Stimulated activated naive B cell treated with anti-CD40 and anti-IgM and Interleukin-4, amounts not matched to agents 10 μg/mL and 1 μg/mL and 100 μg/mL, for 72 hours (primary cell): ENCODE data around the gene TRAF3IP1.
"Not testable (repeated sequence)": the region's sequence is repeated elsewhere in the genome, so short reads cannot be mapped to it uniquely, and the experiment has no call there.

ENCODE experiments used
- ATAC-seq, 2 donors: fragments of 150-1000 bp; cut with Tn5 transposase; replicated peaks; 2 replicates each; pipeline ENCODE4 v1.10.0; 2021; ENCODE audit warnings: moderate library complexity in 1 of 2
- DNase-seq: peaks from one replicate; pipeline ENCODE4 v3.0.0; 2021
- H3K27ac Mint-ChIP-seq: one replicate; pipeline ENCODE4 v1.8.0; 2022; ENCODE audit warnings: mild to moderate bottlenecking, mixed read lengths
- H3K27me3 Mint-ChIP-seq, 2 donors: one replicate each; pipeline ENCODE4 v1.8.0; 2022; ENCODE audit warnings: mixed read lengths in 2 of 2
- H3K36me3 Mint-ChIP-seq, 2 donors: one replicate each; pipeline ENCODE4 v1.8.0; 2022; ENCODE audit warnings: mixed read lengths in 2 of 2, mild to moderate bottlenecking in 1 of 2
- H3K4me1 Mint-ChIP-seq, 2 donors: one replicate each; pipeline ENCODE4 v1.8.0; 2022; ENCODE audit warnings: mixed read lengths in 2 of 2, mild to moderate bottlenecking in 1 of 2
- H3K4me3 Mint-ChIP-seq, 2 donors: one replicate each; pipeline ENCODE4 v1.8.0; 2022; ENCODE audit warnings: mild to moderate bottlenecking in 2 of 2, mixed read lengths in 2 of 2, moderate library complexity in 1 of 2
- H3K9me3 Mint-ChIP-seq, 2 donors: one replicate each; pipeline ENCODE4 v1.8.0; 2022; ENCODE audit warnings: mixed read lengths in 2 of 2, mild to moderate bottlenecking in 1 of 2

Gene TRAF3IP1

GRCh38 chr2:238442257-238442656 is 121.9 kb downstream of the TRAF3IP1 start:
- Mint-ChIP-seq H3K36me3 (peaks cover 49 to 57% of the 10 kb centered on the region in 2 donors), H3K4me1 (peaks cover 14 to 39% of the 10 kb centered on the region in 2 donors)
- H3K4me3 Mint-ChIP-seq, H3K27me3 Mint-ChIP-seq, H3K9me3 Mint-ChIP-seq, H3K27ac Mint-ChIP-seq, ATAC-seq, DNase-seq: not testable (repeated sequence)

GRCh38 chr2:238444242-238444641 is 123.9 kb downstream of the TRAF3IP1 start:
- no peaks in the 10 kb centered on the region for H3K9me3 Mint-ChIP-seq
- DNase-seq, result no peak
- H3K36me3 Mint-ChIP-seq, result peaks cover 50 to 63% of the 10 kb centered on the region in 2 donors
- H3K27ac Mint-ChIP-seq, result no peak overlapping the region
- no peaks in the 10 kb centered on the region for H3K27me3 Mint-ChIP-seq
- no peak overlapping the region for H3K4me3 Mint-ChIP-seq
- ATAC-seq, result no peak
- peaks cover 12 to 35% of the 10 kb centered on the region in 2 donors for H3K4me1 Mint-ChIP-seq

GRCh38 chr2:238445409-238446190 is 125.3 kb downstream of the TRAF3IP1 start:
- H3K27ac Mint-ChIP-seq, result no peak overlapping the region
- H3K36me3 Mint-ChIP-seq, result peaks cover 49 to 68% of the 10 kb centered on the region in 2 donors
- no peak for DNase-seq
- H3K4me3 Mint-ChIP-seq, result no peak overlapping the region
- ATAC-seq, result no peak
- no peaks in the 10 kb centered on the region for H3K27me3 Mint-ChIP-seq
- peaks cover 8 to 26% of the 10 kb centered on the region in 2 donors for H3K4me1 Mint-ChIP-seq
- H3K9me3 Mint-ChIP-seq, result no peaks in the 10 kb centered on the region

GRCh38 chr2:238446371-238446770 is 126.1 kb downstream of the TRAF3IP1 start:
- peaks cover 5 to 18% of the 10 kb centered on the region in 2 donors for H3K4me1 Mint-ChIP-seq
- no peak overlapping the region for H3K4me3 Mint-ChIP-seq
- no peak overlapping the region for H3K27ac Mint-ChIP-seq
- H3K9me3 Mint-ChIP-seq, result no peaks in the 10 kb centered on the region
- DNase-seq (no peak), ATAC-seq (no peak)
- peaks cover 50 to 71% of the 10 kb centered on the region in 2 donors for H3K36me3 Mint-ChIP-seq
- no peaks in the 10 kb centered on the region for H3K27me3 Mint-ChIP-seq

GRCh38 chr2:238448031-238448955 is 128.0 kb downstream of the TRAF3IP1 start:
- H3K9me3 Mint-ChIP-seq, result no peaks in the 10 kb centered on the region
- DNase-seq (no peak), ATAC-seq (no peak)
- peaks cover 60 to 77% of the 10 kb centered on the region in 2 donors for H3K36me3 Mint-ChIP-seq
- peaks cover 2 to 5% of the 10 kb centered on the region in 2 donors for H3K4me1 Mint-ChIP-seq
- H3K27ac Mint-ChIP-seq, result peak overlapping the region; percentile 42
- H3K27me3 Mint-ChIP-seq, result no peaks in the 10 kb centered on the region
- no peak overlapping the region for H3K4me3 Mint-ChIP-seq

GRCh38 chr2:238449241-238449640 is 128.9 kb downstream of the TRAF3IP1 start:
- ATAC-seq, result no peak
- Mint-ChIP-seq H3K9me3 (peaks cover under 1 to 2% of the 10 kb centered on the region in 2 donors), H3K4me3 (no peak overlapping the region), H3K4me1 (peaks cover 2 to 5% of the 10 kb centered on the region in 2 donors), H3K27me3 (no peaks in the 10 kb centered on the region), H3K36me3 (peaks cover 56 to 77% of the 10 kb centered on the region in 2 donors), H3K27ac (no peak overlapping the region)
- DNase-seq, result no peak

- Mint-ChIP-seq H3K4me3 (no peak overlapping the region), H3K36me3 (peaks cover 51 to 73% of the 10 kb centered on the region in 2 donors), H3K27me3 (no peaks in the 10 kb centered on the region), H3K9me3 (peaks cover 2 to 5% of the 10 kb centered on the region in 2 donors), H3K27ac (no peak overlapping the region), H3K4me1 (peaks cover 2 to 5% of the 10 kb centered on the region in 2 donors)
- ATAC-seq (no peak), DNase-seq (no peak)
Observed at GRCh38 chr2:238449909-238450417, 129.6 kb downstream of the TRAF3IP1 start.

GRCh38 chr2:238450440-238450861 is 130.1 kb downstream of the TRAF3IP1 start:
- no peak for DNase-seq
- H3K4me1 Mint-ChIP-seq, result peaks cover 2 to 5% of the 10 kb centered on the region in 2 donors
- H3K27ac Mint-ChIP-seq, result no peak overlapping the region
- ATAC-seq, result no peak
- H3K9me3 Mint-ChIP-seq, result peaks cover 5 to 10% of the 10 kb centered on the region in 2 donors
- H3K4me3 Mint-ChIP-seq, result no peak overlapping the region
- H3K36me3 Mint-ChIP-seq, result peaks cover 51 to 73% of the 10 kb centered on the region in 2 donors
- no peaks in the 10 kb centered on the region for H3K27me3 Mint-ChIP-seq
